Measurements from ENCODE around the gene DOK7. TPM values are rescaled to one million over a fixed set of nuclear protein-coding genes. Genes with fewer than 3 reads are reported as not detected.
A peak's percentile ranks its signal among the peaks of the same experiment; 100 is the strongest.

Gene DOK7
- total RNA-seq, 4 donors from 2014 or later: 1.7 to 11.2 (median 2.6) TPM

GRCh38 chr4:3515646-3516045 is 52.5 kb downstream of the DOK7 start:
- H3K27me3 ChIP-seq: no peaks in the 10 kb centered on the region
- H3K4me3 ChIP-seq: no peak overlapping the region
- H3K36me3 ChIP-seq: peaks cover 98% of the 10 kb centered on the region
- 84% methylated on average over 14 of the region's 15 CpGs for WGBS
- H3K4me1 ChIP-seq: no peaks in the 10 kb centered on the region
- no peak for DNase-seq (ENCODE audit: low spot score in 2 of 2)
- H3K27ac ChIP-seq: no peak overlapping the region
- TF ChIP-seq EP300 (IDR thresholded peaks at IDR 0.05) (no peak), POLR2AphosphoS5 (IDR thresholded peaks at IDR 0.05) (no peak), CTCF (IDR thresholded peaks at IDR 0.05) (no peak), POLR2A (IDR thresholded peaks at IDR 0.05) (no peak)
- no peaks in the 10 kb centered on the region for H3K9me3 ChIP-seq

GRCh38 chr4:3516061-3516835 is 53.1 kb downstream of the DOK7 start:
- TF ChIP-seq CTCF (IDR thresholded peaks at IDR 0.05): no peak
- no peak for TF ChIP-seq POLR2A (IDR thresholded peaks at IDR 0.05)
- TF ChIP-seq EP300 (IDR thresholded peaks at IDR 0.05): no peak
- no peak for TF ChIP-seq POLR2AphosphoS5 (IDR thresholded peaks at IDR 0.05)
- Histone ChIP-seq H3K4me1 (no peaks in the 10 kb centered on the region), H3K36me3 (peaks cover 98% of the 10 kb centered on the region), H3K27me3 (no peaks in the 10 kb centered on the region), H3K27ac (no peak overlapping the region), H3K9me3 (no peaks in the 10 kb centered on the region), H3K4me3 (no peak overlapping the region)
- DNase-seq (ENCODE audit: low spot score in 2 of 2): no peak
- WGBS: 93% methylated on average over 25 of the region's 32 CpGs

GRCh38 chr4:3516836-3517730 is 54.0 kb downstream of the DOK7 start:
- Histone ChIP-seq H3K4me3 (no peak overlapping the region), H3K9me3 (no peaks in the 10 kb centered on the region), H3K36me3 (peaks cover 100% of the 10 kb centered on the region), H3K27me3 (no peaks in the 10 kb centered on the region), H3K4me1 (no peaks in the 10 kb centered on the region), H3K27ac (no peak overlapping the region)
- 93% methylated on average over 15 of the region's 29 CpGs for WGBS
- TF ChIP-seq CTCF (IDR thresholded peaks at IDR 0.05): no peak
- no peak for TF ChIP-seq POLR2AphosphoS5 (IDR thresholded peaks at IDR 0.05)
- TF ChIP-seq EP300 (IDR thresholded peaks at IDR 0.05): no peak
- no peak for TF ChIP-seq POLR2A (IDR thresholded peaks at IDR 0.05)
- DNase-seq (ENCODE audit: low spot score in 2 of 2): peak in 1 of 2 donors; percentile 50

GRCh38 chr4:3517731-3518510 is 54.8 kb downstream of the DOK7 start:
- Histone ChIP-seq H3K4me3 (no peak overlapping the region), H3K9me3 (no peaks in the 10 kb centered on the region), H3K36me3 (peaks cover 100% of the 10 kb centered on the region), H3K27me3 (no peaks in the 10 kb centered on the region), H3K4me1 (no peaks in the 10 kb centered on the region), H3K27ac (no peak overlapping the region)
- TF ChIP-seq CTCF (IDR thresholded peaks at IDR 0.05) (no peak), POLR2AphosphoS5 (IDR thresholded peaks at IDR 0.05) (no peak), EP300 (IDR thresholded peaks at IDR 0.05) (no peak), POLR2A (IDR thresholded peaks at IDR 0.05) (no peak)
- 90% methylated on average over 2 of the region's 49 CpGs for WGBS
- peak in 1 of 2 donors; percentile 53 for DNase-seq (ENCODE audit: low spot score in 2 of 2)
